ENCODE measurements around the gene MRM3. TPM values are rescaled to one million over a fixed set of nuclear protein-coding genes. Genes with fewer than 3 reads are reported as not detected.
A peak's percentile ranks its signal among the peaks of the same experiment; 100 is the strongest.
"Not testable (repeated sequence)": the region's sequence is repeated elsewhere in the genome, so short reads cannot be mapped to it uniquely, and the experiment has no call there.

Gene MRM3
- total and polyA plus RNA-seq, 2 experiments from 2014 or later, result 24.8 to 28.1 TPM

GRCh38 chr17:746181-746580 lies 36.0 kb upstream of the MRM3 start:
- Histone ChIP-seq H3K9me3 (ENCODE audit: low read depth) (no peaks in the 10 kb centered on the region), H3K27me3 (no peaks in the 10 kb centered on the region), H3K36me3 (peaks cover 41% of the 10 kb centered on the region), H3K27ac (no peak overlapping the region), H3K4me3 (no peak overlapping the region), H3K4me1 (ENCODE audit: low read depth) (no peaks in the 10 kb centered on the region)
- no peak for DNase-seq (ENCODE audit: low read depth in 1 of 2, low spot score in 1 of 2)
- TF ChIP-seq CTCF (IDR thresholded peaks at IDR 0.05; ENCODE audit: low read depth, low read length), result no peak

GRCh38 chr17:746783-747629 lies 35.1 kb upstream of the MRM3 start:
- H3K4me1 ChIP-seq (ENCODE audit: low read depth), result no peaks in the 10 kb centered on the region
- no peak for DNase-seq (ENCODE audit: low read depth in 1 of 2, low spot score in 1 of 2)
- H3K36me3 ChIP-seq, result peaks cover 36% of the 10 kb centered on the region

GRCh38 chr17:748604-749003 lies 33.5 kb upstream of the MRM3 start:
- not testable (repeated sequence) for H3K4me3 ChIP-seq; H3K27ac ChIP-seq; DNase-seq (ENCODE audit: low read depth in 1 of 2, low spot score in 1 of 2); H3K4me1 ChIP-seq (ENCODE audit: low read depth); H3K27me3 ChIP-seq; H3K9me3 ChIP-seq (ENCODE audit: low read depth)
- H3K36me3 ChIP-seq, result peaks cover 28% of the 10 kb centered on the region

More at GRCh38 chr17:746783-747629, 35.1 kb upstream of the MRM3 start:
- no peaks in the 10 kb centered on the region for H3K9me3 ChIP-seq (ENCODE audit: low read depth)
- no peaks in the 10 kb centered on the region for H3K27me3 ChIP-seq
- H3K27ac ChIP-seq, result no peak overlapping the region
- TF ChIP-seq CTCF (IDR thresholded peaks at IDR 0.05; ENCODE audit: low read depth, low read length), result no peak
- H3K4me3 ChIP-seq, result no peak overlapping the region

GRCh38 chr17:749359-749758 lies 32.8 kb upstream of the MRM3 start:
- not testable (repeated sequence) for H3K27ac ChIP-seq; H3K27me3 ChIP-seq; H3K9me3 ChIP-seq (ENCODE audit: low read depth); H3K4me3 ChIP-seq; DNase-seq (ENCODE audit: low read depth in 1 of 2, low spot score in 1 of 2); H3K4me1 ChIP-seq (ENCODE audit: low read depth)
- peaks cover 28% of the 10 kb centered on the region for H3K36me3 ChIP-seq

GRCh38 chr17:750431-751037 lies 31.6 kb upstream of the MRM3 start:
- no peak for TF ChIP-seq CTCF (IDR thresholded peaks at IDR 0.05; ENCODE audit: low read depth, low read length)
- peaks cover under 1% of the 10 kb centered on the region for H3K4me1 ChIP-seq (ENCODE audit: low read depth)
- H3K27ac ChIP-seq, result no peak overlapping the region
- no peak for DNase-seq (ENCODE audit: low read depth in 1 of 2, low spot score in 1 of 2)
- no peaks in the 10 kb centered on the region for H3K9me3 ChIP-seq (ENCODE audit: low read depth)
- H3K36me3 ChIP-seq, result peaks cover 19% of the 10 kb centered on the region
- H3K27me3 ChIP-seq, result no peaks in the 10 kb centered on the region
- peak overlapping the region; percentile 62 for H3K4me3 ChIP-seq

GRCh38 chr17:751269-752001 lies 30.7 kb upstream of the MRM3 start:
- Histone ChIP-seq H3K9me3 (ENCODE audit: low read depth) (no peaks in the 10 kb centered on the region), H3K4me3 (peak overlapping the region; percentile 62), H3K36me3 (peaks cover 12% of the 10 kb centered on the region), H3K27ac (peak overlapping the region; percentile 42), H3K4me1 (ENCODE audit: low read depth) (peaks cover 5% of the 10 kb centered on the region), H3K27me3 (no peaks in the 10 kb centered on the region)
- DNase-seq (ENCODE audit: low read depth in 1 of 2, low spot score in 1 of 2), result peak; percentile 35 to 52
- TF ChIP-seq CTCF (IDR thresholded peaks at IDR 0.05; ENCODE audit: low read depth, low read length), result no peak

Data from cardiac muscle cell (in vitro differentiated cells and primary cell).